Fibroblast of the aortic adventitia (primary cell): Measurements from ENCODE around the gene MLF2. TPM values are rescaled to one million over a fixed set of nuclear protein-coding genes. Genes with fewer than 3 reads are reported as not detected.

Experiments
- DNase-seq: peaks from one replicate; pipeline ENCODE4 v3.0.0-alpha.2; 2010; ENCODE audit warnings: low read depth
- H3K4me3 ChIP-seq: 2 replicates; pipeline ENCODE4 v1.5.1; 2011; ENCODE audit warnings: low read depth, mild to moderate bottlenecking, control low read depth, low read length, moderate library complexity
- small RNA-seq: library from RNA; depleted of rRNA; stranded (forward); fragments of <200 nt; gene quantifications from one replicate; pipeline ENCODE3, GENCODE V24; 2012
- total RNA-seq: library from RNA; depleted of rRNA; stranded (reverse); fragments of >200 nt; gene quantifications from 2 replicates; pipeline ENCODE4 v1.2.3, GENCODE V29; 2012; ENCODE audit warnings: low replicate concordance
- TF ChIP-seq, protein P1 (sequence below): IDR thresholded peaks from 2 replicates; pipeline ENCODE4 v1.5.1; 2011; ENCODE audit warnings: mild to moderate bottlenecking, low read length, control low read depth, inconsistent platforms; ENCODE audit not compliant: insufficient read depth

Gene MLF2
- total RNA-seq, 1 donor: 104 TPM

DNA sequence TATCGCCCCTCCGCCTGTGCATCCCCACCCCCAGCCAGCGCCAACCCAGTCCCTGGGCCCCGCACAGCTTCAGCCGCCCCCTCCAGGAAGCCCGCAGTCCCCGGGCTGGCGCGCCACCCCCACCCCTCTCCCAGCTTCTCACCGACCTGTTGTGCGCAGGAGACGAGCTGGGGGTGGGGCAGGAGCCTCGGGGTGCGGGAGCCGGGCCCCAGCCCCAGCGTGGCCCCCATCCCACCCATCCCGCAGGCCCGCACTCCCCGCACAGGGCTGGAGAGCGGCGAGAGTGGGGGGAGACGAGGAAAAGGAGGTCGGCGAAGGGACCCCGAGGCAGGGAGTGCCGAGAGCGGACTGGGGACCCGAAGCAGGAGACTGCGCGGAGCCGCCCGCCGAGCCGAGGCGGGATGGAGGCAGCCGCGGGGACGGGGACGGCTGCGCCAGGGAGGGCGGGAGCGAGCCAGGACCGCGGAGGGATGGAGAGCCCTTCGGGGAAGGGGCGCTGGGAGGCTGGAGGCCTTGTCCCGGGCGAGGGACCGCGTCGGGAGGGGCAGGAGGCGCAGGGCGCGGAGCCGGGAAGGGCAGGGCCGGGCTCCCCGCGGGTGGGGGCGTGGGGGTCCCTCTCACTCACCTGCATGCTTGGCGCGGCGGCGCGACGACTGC is 52.8 kb downstream of the MLF2 start:
- no peak for DNase-seq
- peak overlapping the region; percentile 73 for H3K4me3 ChIP-seq
- TF ChIP-seq, protein P1, sequence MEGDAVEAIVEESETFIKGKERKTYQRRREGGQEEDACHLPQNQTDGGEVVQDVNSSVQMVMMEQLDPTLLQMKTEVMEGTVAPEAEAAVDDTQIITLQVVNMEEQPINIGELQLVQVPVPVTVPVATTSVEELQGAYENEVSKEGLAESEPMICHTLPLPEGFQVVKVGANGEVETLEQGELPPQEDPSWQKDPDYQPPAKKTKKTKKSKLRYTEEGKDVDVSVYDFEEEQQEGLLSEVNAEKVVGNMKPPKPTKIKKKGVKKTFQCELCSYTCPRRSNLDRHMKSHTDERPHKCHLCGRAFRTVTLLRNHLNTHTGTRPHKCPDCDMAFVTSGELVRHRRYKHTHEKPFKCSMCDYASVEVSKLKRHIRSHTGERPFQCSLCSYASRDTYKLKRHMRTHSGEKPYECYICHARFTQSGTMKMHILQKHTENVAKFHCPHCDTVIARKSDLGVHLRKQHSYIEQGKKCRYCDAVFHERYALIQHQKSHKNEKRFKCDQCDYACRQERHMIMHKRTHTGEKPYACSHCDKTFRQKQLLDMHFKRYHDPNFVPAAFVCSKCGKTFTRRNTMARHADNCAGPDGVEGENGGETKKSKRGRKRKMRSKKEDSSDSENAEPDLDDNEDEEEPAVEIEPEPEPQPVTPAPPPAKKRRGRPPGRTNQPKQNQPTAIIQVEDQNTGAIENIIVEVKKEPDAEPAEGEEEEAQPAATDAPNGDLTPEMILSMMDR: no peak

DNA sequence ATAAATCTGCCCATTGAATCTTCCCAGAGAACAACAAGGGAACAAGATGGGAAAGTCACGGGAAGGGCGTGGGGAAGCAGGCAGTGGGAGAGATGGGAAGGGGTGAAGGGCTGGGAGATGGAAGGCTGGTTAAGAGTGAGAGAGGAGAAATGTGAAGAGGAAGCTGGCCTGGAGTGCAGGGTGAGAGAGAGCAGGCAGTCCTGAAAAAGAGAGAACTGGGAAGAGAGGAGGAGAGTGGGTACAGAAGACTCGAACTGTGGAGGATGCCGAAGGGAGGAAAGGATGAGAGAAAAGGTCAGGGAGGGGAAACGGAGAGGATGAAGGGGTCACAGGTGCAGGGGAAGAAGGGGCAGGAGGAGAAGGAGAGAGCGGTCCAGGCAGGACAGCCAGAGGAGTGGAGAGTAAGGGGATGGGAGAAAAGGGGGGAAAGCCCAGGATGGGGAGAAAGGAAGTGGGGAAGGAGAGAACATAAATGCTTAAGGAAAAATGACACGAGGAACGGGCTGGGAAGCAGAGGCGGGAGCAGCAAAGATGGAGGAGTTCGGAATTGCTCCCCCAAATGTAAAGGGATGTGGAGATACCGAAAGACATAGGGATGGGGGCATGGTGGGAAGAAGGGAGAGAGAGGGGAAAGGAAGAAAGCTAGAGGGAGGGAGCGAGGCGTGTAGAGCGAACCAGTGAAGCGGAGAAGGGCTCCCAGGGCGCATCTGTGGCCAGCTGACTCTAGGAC is 53.5 kb downstream of the MLF2 start:
- no peak for DNase-seq
- TF ChIP-seq, protein P1: no peak
- H3K4me3 ChIP-seq: peak overlapping the region; percentile 73

DNA sequence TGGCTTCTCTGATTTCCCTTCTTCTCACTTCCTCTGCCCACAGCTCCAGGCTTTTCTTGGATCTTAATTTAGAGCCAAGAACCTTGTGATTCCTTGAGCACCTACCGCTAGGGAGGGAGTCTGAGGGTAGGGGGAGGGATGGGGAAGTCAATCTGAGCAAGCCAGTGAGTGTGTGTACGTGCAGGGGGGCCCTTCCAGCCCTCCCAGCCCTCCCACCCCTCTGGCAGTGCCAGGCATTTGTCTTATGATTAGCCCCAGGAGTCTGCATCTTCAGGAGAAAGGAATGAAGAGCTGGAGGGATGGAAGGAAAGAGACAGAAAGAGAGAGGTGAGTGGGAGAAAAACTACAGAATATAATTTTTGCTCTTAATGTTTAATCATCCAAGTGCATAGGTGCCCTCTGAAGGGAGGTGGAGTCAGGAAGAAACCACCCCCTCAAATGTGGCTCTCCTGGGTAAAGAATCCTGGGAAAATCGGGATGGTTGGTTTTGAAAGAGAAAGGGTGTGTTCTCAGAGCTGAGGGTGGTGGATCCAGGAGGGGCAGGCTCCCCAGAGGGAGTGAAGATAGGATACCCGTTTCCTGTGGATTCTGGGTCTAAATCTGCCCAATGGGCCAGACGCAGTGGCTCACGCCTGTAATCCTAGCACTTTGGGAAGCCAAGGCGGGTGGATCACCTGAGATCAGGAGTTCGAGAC is 54.4 kb downstream of the MLF2 start:
- H3K4me3 ChIP-seq: no peak overlapping the region
- TF ChIP-seq, protein P1: no peak
- no peak for DNase-seq

Small RNA genes within 50 kb of the gene (small RNA-seq; reads per million reads assigned to genes)
- not detected for gene RNU6-781P

Other genes with a start within 250 kb of the MLF2 start
- 1,521 and 5,776 TPM in 2 replicates for gene GAPDH, start 218.6 kb downstream of the MLF2 start, total RNA-seq
- gene IFFO1, start 197.1 kb downstream of the MLF2 start, total RNA-seq: 12.7 and 17.2 TPM in 2 replicates
- gene NOP2, start 184.8 kb downstream of the MLF2 start, total RNA-seq: 24.0 and 54.6 TPM in 2 replicates
- gene CHD4, start 145.8 kb downstream of the MLF2 start, total RNA-seq: 161 and 462 TPM in 2 replicates
- not detected in 2 replicates for gene LPAR5, start 117.2 kb downstream of the MLF2 start, total RNA-seq
- 0.36 and 0.49 TPM in 2 replicates for gene ACRBP, start 105.7 kb downstream of the MLF2 start, total RNA-seq
- 34.1 and 51.2 TPM in 2 replicates for gene ING4, start 90.0 kb downstream of the MLF2 start, total RNA-seq
- gene ZNF384, start 63.8 kb downstream of the MLF2 start, total RNA-seq: 17.7 and 29.5 TPM in 2 replicates
- gene PIANP, start 52.3 kb downstream of the MLF2 start, total RNA-seq: 0.45 TPM in 1 of 2 replicates, not detected in the other
- gene COPS7A, start 29.1 kb downstream of the MLF2 start, total RNA-seq: 71.1 and 86.0 TPM in 2 replicates
- gene PTMS, start 13.2 kb upstream of the MLF2 start, total RNA-seq: 61.6 and 575 TPM in 2 replicates
- gene LAG3, start 19.4 kb upstream of the MLF2 start, total RNA-seq: 0.16 TPM in 1 of 2 replicates, not detected in the other
- 1.6 TPM in 1 of 2 replicates, not detected in the other for gene CD4, start 36.4 kb upstream of the MLF2 start, total RNA-seq
- 2.6 and 3.5 TPM in 2 replicates for gene GPR162, start 68.7 kb upstream of the MLF2 start, total RNA-seq
- 53.9 and 188 TPM in 2 replicates for gene P3H3, start 75.3 kb upstream of the MLF2 start, total RNA-seq
- 3.4 TPM in 2 replicates for gene GNB3, start 87.8 kb upstream of the MLF2 start, total RNA-seq
- gene CDCA3, start 98.1 kb upstream of the MLF2 start, total RNA-seq: 23.5 TPM in 1 of 2 replicates, not detected in the other
- 84.0 and 140 TPM in 2 replicates for gene USP5, start 99.0 kb upstream of the MLF2 start, total RNA-seq
- 183 and 680 TPM in 2 replicates for gene TPI1, start 114.4 kb upstream of the MLF2 start, total RNA-seq
- gene SPSB2, start 120.2 kb upstream of the MLF2 start, total RNA-seq: 3.3 and 8.0 TPM in 2 replicates
- 7.0 and 62.6 TPM in 2 replicates for gene LRRC23, start 151.7 kb upstream of the MLF2 start, total RNA-seq
- 8.7 and 12.7 TPM in 2 replicates for gene ENO2, start 161.4 kb upstream of the MLF2 start, total RNA-seq
- gene ATN1, start 174.8 kb upstream of the MLF2 start, total RNA-seq: 13.6 and 13.8 TPM in 2 replicates
- not detected in 2 replicates for gene RNU7-1, start 190.7 kb upstream of the MLF2 start, total RNA-seq
- gene C12orf57, start 190.9 kb upstream of the MLF2 start, total RNA-seq: 100 and 156 TPM in 2 replicates
- not detected in 2 replicates for gene PTPN6, start 198.2 kb upstream of the MLF2 start, total RNA-seq
- gene PHB2, start 217.5 kb upstream of the MLF2 start, total RNA-seq: 71.5 and 181 TPM in 2 replicates
- gene EMG1, start 217.8 kb upstream of the MLF2 start, total RNA-seq: 26.0 and 26.8 TPM in 2 replicates